SK-N-SH treated with all-trans-retinoic acid at 6 μM for 48 hours (cell line): ENCODE data around the gene LONP1.
"Not testable (repeated sequence)": the region's sequence is repeated elsewhere in the genome, so short reads cannot be mapped to it uniquely, and the experiment has no call there.

Source experiments
- ATAC-seq: fragments of 200-7000 bp; cut with Tn5 transposase; 3 replicates; pipeline ENCODE4 v1.9.1; 2020; ENCODE audit warnings: mild to moderate bottlenecking, moderate library complexity
- BACH2 ChIP-seq: fragments of 250-450 bp; sonication (Bioruptor Pico); IDR thresholded peaks from 2 replicates; pipeline ENCODE4 v1.9.0; 2021; ENCODE audit warnings: mild to moderate bottlenecking, borderline replicate concordance
- CSDC2 ChIP-seq: fragments of 250-450 bp; sonication (Bioruptor Pico); IDR thresholded peaks from 2 replicates; pipeline ENCODE4 v1.5.0; 2020; ENCODE audit warnings: mild to moderate bottlenecking, moderate library complexity
- GLIS3 ChIP-seq: fragments of 250-450 bp; sonication (Bioruptor Pico); IDR thresholded peaks from 2 replicates; pipeline ENCODE4 v1.5.0; 2020; ENCODE audit warnings: mild to moderate bottlenecking, moderate library complexity
- ISL1 ChIP-seq: fragments of 250-450 bp; sonication (Bioruptor Pico); IDR thresholded peaks from 2 replicates; pipeline ENCODE4 v2.1.2; 2022; ENCODE audit warnings: mild to moderate bottlenecking, moderate library complexity
- OSR1 ChIP-seq: fragments of 250-450 bp; sonication (Bioruptor Pico); IDR thresholded peaks from 2 replicates; pipeline ENCODE4 v1.8.0; 2022; ENCODE audit warnings: moderate library complexity, mild to moderate bottlenecking, inconsistent platforms
- RARB ChIP-seq: fragments of 250-450 bp; sonication (Bioruptor Pico); IDR thresholded peaks from 2 replicates; pipeline ENCODE4 v1.8.0; 2021; ENCODE audit warnings: mild to moderate bottlenecking, moderate library complexity
- SNAI2 ChIP-seq: fragments of 250-450 bp; sonication (Bioruptor Pico); IDR thresholded peaks from 2 replicates; pipeline ENCODE4 v1.5.0; 2020; ENCODE audit warnings: mild to moderate bottlenecking, moderate library complexity
- TCF4 ChIP-seq: fragments of 250-450 bp; sonication (Bioruptor Pico); IDR thresholded peaks from 2 replicates; pipeline ENCODE4 v1.8.0; 2021; ENCODE audit warnings: mild to moderate bottlenecking, moderate library complexity, borderline replicate concordance
- ZFP3 ChIP-seq: fragments of 250-450 bp; sonication (Bioruptor Pico); IDR thresholded peaks from 2 replicates; pipeline ENCODE4 v1.5.0; 2020; ENCODE audit warnings: mild to moderate bottlenecking, moderate library complexity
- ZFP30 ChIP-seq: fragments of 450-650 bp; formaldehyde crosslinking; IDR thresholded peaks from 2 replicates; pipeline ENCODE4 v1.5.0; 2022; ENCODE audit warnings: mild to moderate bottlenecking, moderate library complexity
- ZNF565 ChIP-seq: fragments of 450-650 bp; formaldehyde crosslinking; conservative IDR thresholded peaks from 2 replicates; pipeline ENCODE4 v1.5.0; 2020; ENCODE audit warnings: low read depth, mild to moderate bottlenecking, moderate library complexity
- ZNF70 ChIP-seq: fragments of 450-650 bp; formaldehyde crosslinking; IDR thresholded peaks from 2 replicates; pipeline ENCODE4 v1.5.0; 2020; ENCODE audit warnings: mild to moderate bottlenecking, moderate library complexity
- TF ChIP-seq, protein P1 (sequence below): fragments of 250-450 bp; sonication (Bioruptor Pico); IDR thresholded peaks from 2 replicates; pipeline ENCODE4 v1.5.0; 2020; ENCODE audit warnings: mild to moderate bottlenecking, moderate library complexity
- TF ChIP-seq, protein P2 (sequence below): fragments of 250-450 bp; sonication (Bioruptor Pico); IDR thresholded peaks from 2 replicates; pipeline ENCODE4 v1.8.0; 2021; ENCODE audit warnings: low read depth, mild to moderate bottlenecking, moderate library complexity, borderline replicate concordance
- TF ChIP-seq, protein P3 (sequence below): fragments of 250-450 bp; sonication (Bioruptor Pico); IDR thresholded peaks from 2 replicates; pipeline ENCODE4 v1.8.0; 2020; ENCODE audit warnings: mild to moderate bottlenecking, moderate library complexity, borderline replicate concordance

The LONP1 gene

DNA sequence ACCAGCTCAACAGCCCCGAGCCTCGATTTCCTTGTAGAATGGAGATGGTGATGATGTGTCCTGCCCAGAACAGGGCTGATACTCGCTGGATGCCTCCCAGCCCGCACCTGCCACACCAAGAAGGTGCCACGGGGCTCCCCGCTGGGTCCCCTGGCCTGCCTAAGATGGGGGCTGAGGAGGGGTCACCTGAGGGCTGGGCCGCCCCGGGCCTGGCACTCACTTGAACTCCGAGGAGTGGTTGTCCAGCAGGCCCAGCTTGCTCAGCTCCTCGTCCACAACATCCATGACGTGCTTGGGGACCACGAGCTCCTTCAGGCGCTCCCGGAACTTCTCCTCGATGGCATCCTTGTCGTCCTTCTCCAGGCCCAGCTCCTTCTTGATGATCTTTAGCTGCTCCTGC, 14.4 kb downstream of the LONP1 start (continued):
- TF ChIP-seq, protein P1, sequence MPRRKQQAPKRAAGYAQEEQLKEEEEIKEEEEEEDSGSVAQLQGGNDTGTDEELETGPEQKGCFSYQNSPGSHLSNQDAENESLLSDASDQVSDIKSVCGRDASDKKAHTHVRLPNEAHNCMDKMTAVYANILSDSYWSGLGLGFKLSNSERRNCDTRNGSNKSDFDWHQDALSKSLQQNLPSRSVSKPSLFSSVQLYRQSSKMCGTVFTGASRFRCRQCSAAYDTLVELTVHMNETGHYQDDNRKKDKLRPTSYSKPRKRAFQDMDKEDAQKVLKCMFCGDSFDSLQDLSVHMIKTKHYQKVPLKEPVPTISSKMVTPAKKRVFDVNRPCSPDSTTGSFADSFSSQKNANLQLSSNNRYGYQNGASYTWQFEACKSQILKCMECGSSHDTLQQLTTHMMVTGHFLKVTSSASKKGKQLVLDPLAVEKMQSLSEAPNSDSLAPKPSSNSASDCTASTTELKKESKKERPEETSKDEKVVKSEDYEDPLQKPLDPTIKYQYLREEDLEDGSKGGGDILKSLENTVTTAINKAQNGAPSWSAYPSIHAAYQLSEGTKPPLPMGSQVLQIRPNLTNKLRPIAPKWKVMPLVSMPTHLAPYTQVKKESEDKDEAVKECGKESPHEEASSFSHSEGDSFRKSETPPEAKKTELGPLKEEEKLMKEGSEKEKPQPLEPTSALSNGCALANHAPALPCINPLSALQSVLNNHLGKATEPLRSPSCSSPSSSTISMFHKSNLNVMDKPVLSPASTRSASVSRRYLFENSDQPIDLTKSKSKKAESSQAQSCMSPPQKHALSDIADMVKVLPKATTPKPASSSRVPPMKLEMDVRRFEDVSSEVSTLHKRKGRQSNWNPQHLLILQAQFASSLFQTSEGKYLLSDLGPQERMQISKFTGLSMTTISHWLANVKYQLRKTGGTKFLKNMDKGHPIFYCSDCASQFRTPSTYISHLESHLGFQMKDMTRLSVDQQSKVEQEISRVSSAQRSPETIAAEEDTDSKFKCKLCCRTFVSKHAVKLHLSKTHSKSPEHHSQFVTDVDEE (CRISPR knock-in tag): no peak
- TF ChIP-seq CSDC2 (CRISPR knock-in tag) (no peak), BACH2 (CRISPR knock-in tag) (no peak), GLIS3 (no peak), ISL1 (CRISPR knock-in tag) (no peak), ZNF565 (no peak)
- TF ChIP-seq, protein P2, sequence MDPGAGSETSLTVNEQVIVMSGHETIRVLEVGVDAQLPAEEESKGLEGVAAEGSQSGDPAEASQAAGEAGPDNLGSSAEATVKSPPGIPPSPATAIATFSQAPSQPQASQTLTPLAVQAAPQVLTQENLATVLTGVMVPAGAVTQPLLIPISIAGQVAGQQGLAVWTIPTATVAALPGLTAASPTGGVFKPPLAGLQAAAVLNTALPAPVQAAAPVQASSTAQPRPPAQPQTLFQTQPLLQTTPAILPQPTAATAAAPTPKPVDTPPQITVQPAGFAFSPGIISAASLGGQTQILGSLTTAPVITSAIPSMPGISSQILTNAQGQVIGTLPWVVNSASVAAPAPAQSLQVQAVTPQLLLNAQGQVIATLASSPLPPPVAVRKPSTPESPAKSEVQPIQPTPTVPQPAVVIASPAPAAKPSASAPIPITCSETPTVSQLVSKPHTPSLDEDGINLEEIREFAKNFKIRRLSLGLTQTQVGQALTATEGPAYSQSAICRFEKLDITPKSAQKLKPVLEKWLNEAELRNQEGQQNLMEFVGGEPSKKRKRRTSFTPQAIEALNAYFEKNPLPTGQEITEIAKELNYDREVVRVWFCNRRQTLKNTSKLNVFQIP: no peak

DNA sequence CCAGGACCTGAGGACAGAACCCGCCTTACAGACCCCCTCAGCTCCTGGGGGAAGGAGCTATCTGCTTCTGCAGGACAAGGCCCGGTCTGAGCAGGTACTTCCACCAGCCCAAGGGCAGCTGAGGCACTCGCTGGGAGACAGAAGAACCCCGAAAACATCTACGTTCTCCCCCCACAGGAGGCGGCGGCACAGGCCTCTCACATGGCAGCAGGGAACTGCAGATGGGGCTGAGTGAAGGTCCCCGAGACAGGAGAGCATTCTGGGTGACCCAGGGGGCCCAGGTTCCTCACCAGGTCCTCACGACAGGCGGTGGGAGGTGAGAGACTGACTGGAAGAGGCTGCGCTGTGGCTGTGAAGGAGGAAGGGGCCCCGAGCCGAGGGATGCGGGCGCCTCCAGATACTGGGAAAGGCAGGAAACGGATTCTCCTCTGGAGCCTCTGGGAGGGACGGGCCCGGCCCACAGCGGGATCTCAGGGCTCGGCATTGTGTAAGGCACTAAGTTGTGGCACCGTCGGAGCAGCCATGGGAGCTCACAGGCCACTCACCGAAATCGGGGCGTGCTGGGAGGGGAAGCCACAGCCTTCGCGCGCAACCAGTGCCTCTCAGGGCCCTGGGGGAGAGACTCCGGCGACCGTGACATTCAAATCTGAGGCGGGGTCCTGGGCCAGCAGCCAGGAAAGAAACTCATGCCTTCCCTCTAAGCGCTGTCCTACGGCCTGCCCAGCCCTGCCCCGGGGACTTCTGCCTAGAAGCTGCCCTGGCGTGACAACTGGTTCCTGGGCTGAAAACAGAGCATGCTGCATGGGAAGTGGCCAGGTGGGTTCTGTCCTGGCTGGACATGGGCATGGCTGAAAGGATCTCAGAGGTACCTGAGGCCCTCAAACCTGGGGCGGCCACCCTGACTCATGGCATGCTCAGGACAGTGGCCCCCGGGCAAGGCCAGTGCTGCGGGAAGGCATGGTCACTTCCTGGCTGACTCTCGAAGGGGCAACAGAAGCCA, 15.8 kb downstream of the LONP1 start:
- no peak for TF ChIP-seq ZNF70
- TF ChIP-seq SNAI2 (CRISPR knock-in tag): no peak
- no peak for TF ChIP-seq CSDC2 (CRISPR knock-in tag)
- no peak for TF ChIP-seq TCF4 (CRISPR knock-in tag)
- TF ChIP-seq ISL1 (CRISPR knock-in tag): no peak
- TF ChIP-seq ZFP30 (CRISPR knock-in tag): no peak
- no peak for TF ChIP-seq OSR1 (CRISPR knock-in tag)
- no peak for TF ChIP-seq ZFP3
- no peak for TF ChIP-seq ZNF565
- TF ChIP-seq, protein P3, sequence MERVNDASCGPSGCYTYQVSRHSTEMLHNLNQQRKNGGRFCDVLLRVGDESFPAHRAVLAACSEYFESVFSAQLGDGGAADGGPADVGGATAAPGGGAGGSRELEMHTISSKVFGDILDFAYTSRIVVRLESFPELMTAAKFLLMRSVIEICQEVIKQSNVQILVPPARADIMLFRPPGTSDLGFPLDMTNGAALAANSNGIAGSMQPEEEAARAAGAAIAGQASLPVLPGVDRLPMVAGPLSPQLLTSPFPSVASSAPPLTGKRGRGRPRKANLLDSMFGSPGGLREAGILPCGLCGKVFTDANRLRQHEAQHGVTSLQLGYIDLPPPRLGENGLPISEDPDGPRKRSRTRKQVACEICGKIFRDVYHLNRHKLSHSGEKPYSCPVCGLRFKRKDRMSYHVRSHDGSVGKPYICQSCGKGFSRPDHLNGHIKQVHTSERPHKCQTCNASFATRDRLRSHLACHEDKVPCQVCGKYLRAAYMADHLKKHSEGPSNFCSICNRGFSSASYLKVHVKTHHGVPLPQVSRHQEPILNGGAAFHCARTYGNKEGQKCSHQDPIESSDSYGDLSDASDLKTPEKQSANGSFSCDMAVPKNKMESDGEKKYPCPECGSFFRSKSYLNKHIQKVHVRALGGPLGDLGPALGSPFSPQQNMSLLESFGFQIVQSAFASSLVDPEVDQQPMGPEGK (CRISPR knock-in tag): no peak
- no peak for TF ChIP-seq BACH2 (CRISPR knock-in tag)
- TF ChIP-seq, protein P1 (CRISPR knock-in tag): no peak
- TF ChIP-seq RARB: no peak
- TF ChIP-seq, protein P2: no peak
- ATAC-seq: no peak; the same call in 2 of the 3 replicates

DNA sequence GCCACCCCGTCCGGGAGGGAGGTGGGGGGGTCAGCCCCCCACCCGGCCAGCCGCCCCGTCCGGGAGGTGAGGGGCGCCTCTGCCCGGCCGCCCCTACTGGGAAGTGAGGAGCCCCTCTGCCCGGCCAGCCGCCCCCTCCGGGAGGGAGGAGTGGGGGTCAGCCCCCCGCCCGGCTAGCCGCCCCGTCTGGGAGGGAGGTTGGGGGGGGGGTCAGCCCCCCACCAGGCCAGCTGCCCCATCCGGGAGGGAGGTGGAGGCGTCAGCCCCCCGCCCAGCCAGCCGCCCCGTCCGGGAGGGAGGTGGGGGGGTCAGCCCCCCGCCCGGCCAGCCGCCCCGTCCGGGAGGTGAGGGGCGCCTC, 17.9 kb downstream of the LONP1 start:
- not testable (repeated sequence) for ATAC-seq
